Progenitor cell of endocrine pancreas (in vitro differentiated cells): ENCODE data around the gene DLX2. TPM values are rescaled to one million over a fixed set of nuclear protein-coding genes. Genes with fewer than 3 reads are reported as not detected.
"Not testable (repeated sequence)": the region's sequence is repeated elsewhere in the genome, so short reads cannot be mapped to it uniquely, and the experiment has no call there.

ENCODE experiments used
- DNase-seq: peaks from one replicate; pipeline ENCODE4 v3.0.0; 2021; ENCODE audit warnings: low spot score; ENCODE audit not compliant: unreplicated experiment
- H3K27ac Mint-ChIP-seq: 2 replicates; pipeline ENCODE4 v1.8.0; 2021; ENCODE audit warnings: mild to moderate bottlenecking, moderate library complexity, mixed read lengths
- H3K27me3 Mint-ChIP-seq: 2 replicates; pipeline ENCODE4 v1.8.0; 2021; ENCODE audit warnings: mixed read lengths
- H3K36me3 Mint-ChIP-seq: 2 replicates; pipeline ENCODE4 v1.8.0; 2022; ENCODE audit warnings: mixed read lengths; ENCODE audit not compliant: insufficient read depth
- H3K4me1 Mint-ChIP-seq: 2 replicates; pipeline ENCODE4 v1.8.0; 2021; ENCODE audit warnings: low read depth, mixed read lengths
- H3K4me3 Mint-ChIP-seq: 2 replicates; pipeline ENCODE4 v1.8.0; 2021; ENCODE audit warnings: low read depth, mild to moderate bottlenecking, moderate library complexity, mixed read lengths
- H3K9me3 Mint-ChIP-seq: 2 replicates; pipeline ENCODE4 v1.8.0; 2021; ENCODE audit warnings: low read depth, mixed read lengths
- CTCF ChIP-seq: fragments of 200-600 bp; sonication (generic); IDR thresholded peaks from one replicate; pipeline ENCODE4 v1.5.0; 2021; ENCODE audit warnings: antibody characterized with exemption, mild to moderate bottlenecking; ENCODE audit not compliant: unreplicated experiment
- total RNA-seq: library from RNA; stranded (reverse); gene quantifications from 2 replicates; pipeline ENCODE4 v1.2.1, GENCODE V29; 2021

Gene DLX2
- total RNA-seq, 1 donor from 2014 or later: 1.7 TPM

- no peak for DNase-seq
- H3K27me3 Mint-ChIP-seq: peaks cover 19% of the 10 kb centered on the region
- TF ChIP-seq CTCF: no peak
- H3K9me3 Mint-ChIP-seq: no peaks in the 10 kb centered on the region
- peaks cover 2% of the 10 kb centered on the region for H3K36me3 Mint-ChIP-seq
- no peak overlapping the region for H3K27ac Mint-ChIP-seq
- no peak overlapping the region for H3K4me3 Mint-ChIP-seq
- H3K4me1 Mint-ChIP-seq: peaks cover 4% of the 10 kb centered on the region
Observed at GRCh38 chr2:172062402-172063004, 40.2 kb downstream of the DLX2 start.

GRCh38 chr2:172060118-172060517 lies 42.6 kb downstream of the DLX2 start:
- not testable (repeated sequence) for H3K27ac Mint-ChIP-seq, H3K4me3 Mint-ChIP-seq, H3K36me3 Mint-ChIP-seq, H3K4me1 Mint-ChIP-seq, H3K9me3 Mint-ChIP-seq, DNase-seq
- peaks cover 21% of the 10 kb centered on the region for H3K27me3 Mint-ChIP-seq

- no peak overlapping the region for H3K4me3 Mint-ChIP-seq
- TF ChIP-seq CTCF: no peak
- peaks cover 16% of the 10 kb centered on the region for H3K27me3 Mint-ChIP-seq
- H3K36me3 Mint-ChIP-seq: no peaks in the 10 kb centered on the region
- H3K9me3 Mint-ChIP-seq: no peaks in the 10 kb centered on the region
- H3K27ac Mint-ChIP-seq: no peak overlapping the region
- no peaks in the 10 kb centered on the region for H3K4me1 Mint-ChIP-seq
- no peak for DNase-seq
Observed at GRCh38 chr2:172058660-172059059, 44.0 kb downstream of the DLX2 start.

GRCh38 chr2:172056293-172056692 lies 46.4 kb downstream of the DLX2 start:
- no peaks in the 10 kb centered on the region for H3K9me3 Mint-ChIP-seq
- H3K27me3 Mint-ChIP-seq: peaks cover 2% of the 10 kb centered on the region
- no peak for DNase-seq
- H3K27ac Mint-ChIP-seq: no peak overlapping the region
- H3K4me3 Mint-ChIP-seq: no peak overlapping the region
- H3K36me3 Mint-ChIP-seq: no peaks in the 10 kb centered on the region
- TF ChIP-seq CTCF: no peak
- no peaks in the 10 kb centered on the region for H3K4me1 Mint-ChIP-seq

GRCh38 chr2:172053486-172053885 lies 49.2 kb downstream of the DLX2 start:
- Mint-ChIP-seq H3K4me1 (no peaks in the 10 kb centered on the region), H3K4me3 (no peak overlapping the region), H3K36me3 (no peaks in the 10 kb centered on the region), H3K9me3 (no peaks in the 10 kb centered on the region), H3K27me3 (peaks cover 5% of the 10 kb centered on the region), H3K27ac (no peak overlapping the region)
- no peak for TF ChIP-seq CTCF
- DNase-seq: no peak
